H1 (cell line): ENCODE results near the gene PLCH2. TPM values are rescaled to one million over a fixed set of nuclear protein-coding genes. Genes with fewer than 3 reads are reported as not detected.

ENCODE experiments used
- ATF3 ChIP-seq: IDR thresholded peaks from 2 replicates; pipeline ENCODE4 v1.6.1; 2011; ENCODE audit warnings: low read depth, mild to moderate bottlenecking, low read length; ENCODE audit not compliant: insufficient read depth
- BACH1 ChIP-seq: IDR thresholded peaks from 2 replicates; pipeline ENCODE4 v1.6.1; 2012; ENCODE audit warnings: low read length, improper control_type of control experiment
- CEBPB ChIP-seq: IDR thresholded peaks from 2 replicates; pipeline ENCODE4 v1.6.1; 2012; ENCODE audit warnings: low read depth, low read length
- GABPA ChIP-seq: IDR thresholded peaks from 2 replicates; pipeline ENCODE4 v1.6.1; 2011; ENCODE audit warnings: mild to moderate bottlenecking, low read length, moderate library complexity, borderline replicate concordance; ENCODE audit not compliant: insufficient read depth
- GTF2F1 ChIP-seq: IDR thresholded peaks from 2 replicates; pipeline ENCODE4 v1.6.1; 2012; ENCODE audit warnings: low read depth, low read length, improper control_type of control experiment, borderline replicate concordance
- HDAC2 ChIP-seq, 2 experiments: fragments of 300-600 bp in 1 of 2; sonication (generic) in 1 of 2; IDR thresholded peaks; 2 replicates each; pipeline ENCODE4 v1.6.1; 2011 to 2012; ENCODE audit warnings: low read depth in 2 of 2, low read length in 2 of 2, mild to moderate bottlenecking in 2 of 2, moderate library complexity in 2 of 2, borderline replicate concordance in 1 of 2, inconsistent platforms in 1 of 2
- JUND ChIP-seq: IDR thresholded peaks from 2 replicates; pipeline ENCODE4 v1.6.1; 2011; ENCODE audit warnings: mild to moderate bottlenecking, improper control_type of control experiment, low read length
- RAD21 ChIP-seq, 2 experiments: IDR thresholded peaks in 1 of 2; conservative IDR thresholded peaks in 1 of 2; 2 replicates each; pipeline ENCODE4 v1.6.1; 2011; ENCODE audit warnings: low read depth in 2 of 2, low read length in 2 of 2, improper control_type of control experiment in 1 of 2, inconsistent platforms in 1 of 2, mild to moderate bottlenecking in 1 of 2, moderate library complexity in 1 of 2
- SAP30 ChIP-seq: fragments of 300-600 bp; sonication (generic); IDR thresholded peaks from 2 replicates; pipeline ENCODE4 v1.7.1; 2012; ENCODE audit warnings: low read length, moderate library complexity, mild to moderate bottlenecking, inconsistent platforms; ENCODE audit not compliant: insufficient read depth, insufficient replicate concordance
- SP1 ChIP-seq: IDR thresholded peaks from 2 replicates; pipeline ENCODE4 v1.6.1; 2011; ENCODE audit warnings: low read depth, low read length
- SUZ12 ChIP-seq: fragments of 200-600 bp; sonication (generic); IDR thresholded peaks from 2 replicates; pipeline ENCODE4 v1.6.1; 2012; ENCODE audit warnings: mild to moderate bottlenecking, inconsistent platforms, low read length, moderate library complexity, mixed read lengths
- TBP ChIP-seq: IDR thresholded peaks from 2 replicates; pipeline ENCODE4 v1.6.1; 2011; ENCODE audit warnings: low read depth, low read length, improper control_type of control experiment
- TCF12 ChIP-seq: IDR thresholded peaks from 2 replicates; pipeline ENCODE4 v1.6.1; 2011; ENCODE audit warnings: low read depth, mild to moderate bottlenecking, low read length
- polyA plus RNA-seq, 7 experiments: library from polyadenylated mRNA; depleted of rRNA in 3 of 7; stranded (reverse) in 5 of 7; unstranded in 2 of 7; fragments of >200 nt in 5 of 7; fragments of 200-250 nt in 2 of 7; gene quantifications; 1 replicate in 5 of 7; 2 replicates in 1 of 7; 4 replicates in 1 of 7; pipeline versions ENCODE4 v1.2.1 to v1.2.3, GENCODE V29; 2011 to 2013; ENCODE audit warnings: missing spikeins in 2 of 7, mixed read lengths in 2 of 7
- total RNA-seq: library from RNA; stranded (reverse); fragmentation: NEBNext Ultra II Directional; extraction: Animal tissue kit (Norgen Biotek cat#: 25700); gene quantifications from 2 replicates; pipeline ENCODE4 v1.2.1, GENCODE V29; 2021

Gene PLCH2
- total and polyA plus RNA-seq, 2 of the 8 experiments (the other 6 are each of a cell fraction or from before 2014, with no cell fraction given), result 0.14 to 0.19 TPM

GRCh38 chr1:2466958-2467554 is 9.0 kb upstream of the PLCH2 start (continued):
- TF ChIP-seq CEBPB (no peak), SUZ12 (no peak), TCF12 (no peak), GTF2F1 (no peak), SP1 (peak; percentile 71), GABPA (peak; percentile 48; the same call in 1 of the 2 replicates), BACH1 (peak; percentile 92), SAP30 (no peak), RAD21 (IDR thresholded peaks at IDR 0.05 in 1 of 2, conservative IDR thresholded peaks at IDR 0.05 in 1 of 2; ENCODE audit: low read depth in 2 of 2, low read length in 2 of 2) (peak; percentile 6 to 14; a peak in 1 of 4 replicates), JUND (no peak), TBP (no peak), ATF3 (no peak), HDAC2 (IDR thresholded peaks at IDR 0.05; ENCODE audit: borderline replicate concordance in 1 of 2, low read depth in 2 of 2, low read length in 2 of 2) (peak; percentile 61 to 75; a peak in 1 of 4 replicates)
